GM18502 (cell line): Measurements from ENCODE around the gene MTCL3.
A peak's percentile ranks its signal among the peaks of the same experiment; 100 is the strongest.

Experiments
- ATAC-seq: cut with Tn5 transposase; IDR thresholded peaks from one replicate; pipeline ENCODE4 v1.9.1; 2021; ENCODE audit warnings: mild to moderate bottlenecking; ENCODE audit not compliant: unreplicated experiment, poor library complexity

MTCL3 gene

GRCh38 chr6:127515794-127516661 lies 3.1 kb downstream of the MTCL3 start:
- ATAC-seq, result peak; percentile 74

- no peak for ATAC-seq
Observed at GRCh38 chr6:127515234-127515793, 3.8 kb downstream of the MTCL3 start.

DNA sequence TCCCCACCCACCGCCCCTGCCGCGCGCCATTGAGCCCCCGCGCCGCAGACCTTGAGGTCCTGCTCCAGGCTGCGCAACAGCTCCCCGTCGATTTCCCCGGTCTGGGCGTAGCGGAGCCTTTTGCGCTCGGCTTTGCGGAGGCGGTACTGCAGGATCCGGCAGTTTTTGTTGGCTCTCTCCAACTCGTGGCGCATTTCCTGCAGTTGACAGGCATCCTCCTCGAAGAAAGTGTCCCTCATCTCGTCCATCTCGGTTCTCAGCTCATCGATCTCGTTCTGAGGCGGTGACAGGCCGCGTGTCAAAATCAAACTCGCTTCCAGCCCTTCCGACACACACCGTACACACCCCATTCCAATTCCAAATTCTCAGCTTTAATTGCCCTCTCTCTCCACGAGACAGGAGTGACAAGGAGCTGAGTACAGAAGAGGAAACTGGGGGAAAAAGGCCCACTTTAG lies 4.3 kb downstream of the MTCL3 start:
- no peak for ATAC-seq

DNA sequence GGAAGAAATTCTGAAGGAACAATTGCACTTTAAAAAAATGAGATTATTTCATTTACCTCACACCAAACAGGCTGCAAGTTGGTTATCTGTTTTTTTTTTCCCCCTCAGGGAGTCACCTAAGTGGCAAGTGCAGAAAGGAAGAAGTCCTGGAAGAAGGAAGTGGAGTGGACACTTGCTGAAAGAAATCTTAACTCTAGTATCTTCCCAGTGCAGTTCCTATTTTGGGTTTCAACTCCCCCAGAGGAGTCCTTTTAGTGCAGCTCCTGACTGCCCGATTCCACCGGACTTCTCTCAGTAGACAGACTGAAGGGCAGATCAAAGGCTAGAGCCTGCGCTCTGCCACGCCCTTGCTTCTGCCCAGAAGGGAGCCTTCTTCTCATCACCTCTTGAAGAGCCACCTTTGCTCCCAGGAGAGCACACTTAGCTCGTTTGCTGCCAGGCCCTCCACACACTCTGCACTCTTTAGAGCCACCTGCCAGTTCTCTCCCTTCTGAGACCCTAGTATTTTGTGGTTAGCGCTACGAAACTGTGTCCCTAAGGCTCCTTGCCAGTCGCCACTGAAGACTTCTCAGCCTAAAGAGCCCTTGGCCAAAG lies 4.9 kb downstream of the MTCL3 start:
- no peak for ATAC-seq

- ATAC-seq, result no peak
Observed at GRCh38 chr6:127513425-127513824, 5.7 kb downstream of the MTCL3 start.

GRCh38 chr6:127510876-127511275 lies 8.3 kb downstream of the MTCL3 start:
- ATAC-seq, result no peak

DNA sequence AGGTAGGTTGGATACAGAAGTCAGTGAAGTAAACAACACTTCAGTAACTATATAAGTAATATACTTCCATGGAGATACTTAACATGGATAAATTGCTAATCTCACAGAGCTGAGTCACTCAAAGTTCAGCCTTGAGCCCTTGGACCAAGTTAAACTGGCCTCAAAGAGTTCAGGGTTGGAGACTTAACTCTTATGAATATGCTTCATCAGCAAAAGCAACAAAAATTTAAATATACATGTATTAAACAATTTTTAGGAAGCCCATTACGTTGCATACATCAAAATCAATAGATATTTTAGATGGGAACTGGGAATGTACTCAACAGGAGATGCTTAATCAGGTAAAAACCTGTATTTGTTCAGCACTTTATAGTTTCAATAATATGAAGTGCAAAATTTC lies 12.2 kb downstream of the MTCL3 start:
- no peak for ATAC-seq

GRCh38 chr6:127503022-127503421 lies 16.1 kb downstream of the MTCL3 start:
- ATAC-seq, result no peak

GRCh38 chr6:127497410-127497809 lies 21.7 kb downstream of the MTCL3 start:
- ATAC-seq, result no peak

GRCh38 chr6:127496471-127496870 lies 22.7 kb downstream of the MTCL3 start:
- no peak for ATAC-seq

GRCh38 chr6:127494240-127494767 lies 24.8 kb downstream of the MTCL3 start:
- no peak for ATAC-seq

- ATAC-seq, result no peak
Observed at GRCh38 chr6:127489248-127489647, 29.9 kb downstream of the MTCL3 start.

DNA sequence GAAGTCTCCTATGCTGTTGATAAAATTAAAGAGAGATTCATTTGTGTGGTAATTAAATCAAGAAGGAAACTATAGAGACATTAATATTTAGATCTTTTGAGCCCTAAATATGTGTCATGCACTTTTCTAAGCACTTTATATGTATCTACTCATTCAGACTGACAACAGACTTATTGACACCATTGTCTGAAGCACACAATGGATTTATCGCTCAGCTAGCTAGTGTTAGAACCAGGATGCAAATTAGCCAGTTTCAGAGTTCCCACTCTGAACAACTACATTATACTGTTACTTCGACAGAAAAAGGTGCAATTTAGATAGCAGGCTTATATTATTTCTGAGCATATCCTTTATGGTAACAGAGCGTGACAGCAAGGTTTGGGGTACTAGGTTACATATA lies 32.2 kb downstream of the MTCL3 start:
- ATAC-seq, result no peak

DNA sequence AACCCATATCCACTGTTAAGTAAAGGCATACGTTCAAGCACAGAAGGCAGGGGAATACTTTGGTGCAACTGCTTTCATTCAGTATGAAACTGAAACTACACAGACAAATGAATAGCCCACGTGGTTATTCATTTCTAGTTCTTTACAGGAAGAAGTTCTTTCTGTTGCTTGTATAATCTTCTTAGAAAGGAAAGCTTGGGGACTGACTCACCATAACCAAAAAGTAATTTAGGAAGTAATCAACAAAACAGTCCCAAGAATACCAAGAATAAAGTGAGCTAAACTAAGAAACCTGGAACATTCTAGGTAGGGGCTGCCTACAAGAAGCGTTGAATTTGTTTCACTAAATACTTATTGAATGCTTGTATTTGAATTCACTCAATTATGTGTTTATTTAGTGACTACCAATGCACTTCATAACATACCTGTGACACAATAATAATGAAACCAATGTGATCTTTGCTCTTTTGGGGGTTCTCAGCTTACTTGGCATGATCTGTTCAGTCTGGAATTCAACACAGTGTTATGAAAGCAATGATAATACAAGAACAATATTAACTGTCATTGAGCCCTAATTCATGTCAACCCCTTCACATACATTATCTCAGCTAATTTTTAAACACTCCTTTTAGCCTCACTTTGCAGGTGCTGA lies 34.8 kb downstream of the MTCL3 start:
- peak; percentile 100 for ATAC-seq

DNA sequence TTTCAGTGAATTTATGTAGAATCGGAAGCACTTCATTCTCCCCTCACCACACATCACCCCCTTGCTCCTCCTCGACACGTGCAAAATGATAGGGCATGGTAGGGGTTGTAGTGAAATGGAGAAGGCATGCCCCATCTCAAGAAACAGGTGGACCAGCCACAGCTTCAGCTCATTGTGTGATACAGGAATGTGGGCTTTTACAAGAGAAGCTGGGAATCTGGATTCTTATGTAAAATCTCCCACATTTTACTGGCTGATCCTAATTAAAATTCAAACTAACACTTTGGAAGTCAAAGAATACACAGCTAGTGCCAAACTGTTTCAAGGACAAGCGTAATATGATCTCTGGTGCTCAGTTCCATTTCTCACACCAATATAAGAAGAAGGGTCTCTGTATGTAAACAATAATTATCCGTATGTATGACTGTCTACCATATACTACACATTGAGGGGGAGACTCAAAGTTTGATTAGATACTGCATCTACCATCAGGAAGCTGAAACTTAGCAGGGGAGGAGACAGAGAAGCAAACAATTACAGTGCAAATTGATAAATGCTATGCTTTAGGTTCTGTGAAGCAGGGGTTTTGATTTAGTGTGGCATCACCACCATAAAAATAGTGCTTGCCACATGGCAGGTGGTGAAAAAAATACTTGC lies 35.6 kb downstream of the MTCL3 start:
- ATAC-seq, result peak; percentile 30

DNA sequence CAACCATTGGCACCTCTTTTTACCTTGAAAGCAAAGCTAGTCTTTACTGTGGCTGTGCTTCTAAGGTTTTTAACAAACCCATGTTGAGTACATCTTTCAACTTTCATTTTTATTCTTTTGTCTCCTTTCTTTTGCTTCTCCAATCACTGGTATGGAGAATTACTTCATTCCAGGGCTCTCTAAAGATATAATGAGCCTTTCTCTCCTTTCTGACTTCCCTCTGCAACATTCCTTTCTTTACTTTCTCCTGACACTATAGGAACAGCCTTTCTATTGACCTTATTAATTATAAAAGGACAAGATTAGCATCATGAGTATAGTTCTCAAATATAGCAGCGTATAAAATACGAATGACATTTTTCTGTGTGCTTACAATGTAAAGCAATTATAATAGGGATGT lies 36.8 kb downstream of the MTCL3 start:
- ATAC-seq, result no peak

GRCh38 chr6:127481628-127482027 lies 37.5 kb downstream of the MTCL3 start:
- ATAC-seq, result no peak

DNA sequence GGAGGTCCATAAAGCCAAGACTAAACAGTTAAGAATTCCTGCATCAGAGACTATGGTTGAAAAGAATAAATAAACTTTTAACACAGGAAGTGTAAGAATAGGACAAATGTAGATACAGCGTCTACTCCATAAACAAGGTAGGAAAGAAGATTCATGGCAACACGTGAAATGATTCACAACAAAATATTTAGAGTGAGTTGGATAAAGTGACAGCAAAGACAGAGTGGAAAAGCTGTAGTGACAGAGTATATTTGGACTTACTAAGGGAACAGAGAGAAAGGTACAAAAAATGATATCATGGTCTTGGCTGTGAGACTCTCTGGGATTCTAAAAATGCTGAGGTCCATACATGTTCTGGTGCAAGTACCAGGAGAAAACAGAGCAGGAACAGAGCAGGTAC lies 38.0 kb downstream of the MTCL3 start:
- ATAC-seq, result no peak

- ATAC-seq, result no peak
Observed at GRCh38 chr6:127477658-127478057, 41.5 kb downstream of the MTCL3 start.

DNA sequence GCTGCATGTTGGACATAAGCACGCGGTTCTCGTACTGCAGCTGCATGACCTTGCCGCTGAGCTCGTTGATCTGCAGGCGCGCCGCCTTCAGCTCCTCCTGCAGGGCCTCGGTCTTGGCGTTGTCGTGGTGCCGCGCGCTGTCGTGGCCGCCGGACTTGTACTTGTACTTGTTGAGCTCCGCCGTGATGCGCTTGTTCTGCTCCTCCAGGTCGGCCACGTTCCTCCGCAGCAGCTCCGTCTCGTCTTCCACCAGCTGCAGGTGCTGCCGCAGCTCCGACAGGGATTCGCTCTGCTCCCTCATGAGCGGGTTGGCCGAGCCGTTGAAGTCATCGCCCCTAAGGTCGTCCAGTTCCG lies 43.3 kb downstream of the MTCL3 start:
- no peak for ATAC-seq
